HFFc6 (cell line): ENCODE measurements around the gene LIMA1. TPM values are rescaled to one million over a fixed set of nuclear protein-coding genes. Genes with fewer than 3 reads are reported as not detected.
"Not testable (repeated sequence)": the region's sequence is repeated elsewhere in the genome, so short reads cannot be mapped to it uniquely, and the experiment has no call there.

ENCODE experiments used
- DNase-seq: peaks from one replicate; pipeline ENCODE4 v3.0.0-alpha.2; 2018
- H3K27ac Mint-ChIP-seq: 2 replicates; pipeline ENCODE4 v1.8.0; 2020; ENCODE audit warnings: mild to moderate bottlenecking, mixed read lengths
- H3K27me3 Mint-ChIP-seq: 2 replicates; pipeline ENCODE4 v1.8.0; 2021; ENCODE audit warnings: mild to moderate bottlenecking, moderate library complexity, mixed read lengths; ENCODE audit not compliant: insufficient read depth
- H3K36me3 Mint-ChIP-seq: 2 replicates; pipeline ENCODE4 v1.8.0; 2021; ENCODE audit warnings: low read depth, mixed read lengths
- H3K4me1 Mint-ChIP-seq: 2 replicates; pipeline ENCODE4 v1.8.0; 2020; ENCODE audit warnings: low read depth, mixed read lengths
- H3K4me3 Mint-ChIP-seq: 2 replicates; pipeline ENCODE4 v1.8.0; 2020; ENCODE audit warnings: mild to moderate bottlenecking, moderate library complexity, mixed read lengths
- H3K9me3 Mint-ChIP-seq: 2 replicates; pipeline ENCODE4 v1.8.0; 2020; ENCODE audit warnings: mild to moderate bottlenecking, mixed read lengths
- total RNA-seq, 6 experiments: library from RNA; stranded (reverse); fragmentation: NEBNext Ultra II Directional; extraction: Animal tissue kit (Norgen Biotek cat#: 25700); gene quantifications; 2 replicates in 1 of 6; 3 replicates in 5 of 6; pipeline ENCODE4 v1.2.3, GENCODE V29; 2021
- TF ChIP-seq, protein P1 (sequence below): fragments of 200-600 bp; sonication (generic); IDR thresholded peaks from 2 replicates; pipeline ENCODE4 v1.5.0; 2021; ENCODE audit warnings: antibody characterized with exemption, mild to moderate bottlenecking

Gene LIMA1
- total RNA-seq, 6 experiments from 2014 or later: 259 to 335 (median 298) TPM

DNA sequence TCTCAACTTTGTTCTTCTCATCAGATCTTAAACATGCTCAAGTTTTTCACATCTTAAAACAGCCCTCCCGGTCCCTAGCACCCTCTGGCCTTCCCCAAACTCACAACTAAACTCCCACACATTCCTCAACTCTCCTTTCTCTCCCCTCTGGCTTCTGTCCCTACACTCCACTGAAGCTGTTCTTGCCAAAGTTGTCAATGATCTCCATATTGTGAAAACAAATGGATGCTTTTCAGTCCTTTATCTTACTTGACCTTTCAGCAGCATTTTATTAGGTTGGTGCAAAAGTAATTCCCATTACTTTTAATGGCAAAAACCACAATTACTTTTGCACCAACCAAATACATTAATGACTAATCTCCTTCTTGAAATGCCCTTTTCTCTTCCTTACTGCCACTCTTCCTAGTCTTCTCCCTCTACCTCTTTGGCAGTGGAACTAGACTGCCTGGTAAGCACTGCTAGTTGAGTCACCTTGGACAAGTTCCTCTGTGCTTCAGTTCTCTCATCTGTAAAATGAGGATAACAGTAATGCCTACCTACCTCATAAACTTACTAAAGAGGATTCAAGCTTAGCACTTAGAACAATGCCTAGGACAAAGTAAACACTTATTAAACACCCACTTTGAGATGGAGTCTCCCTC is 132.2 kb downstream of the LIMA1 start:
- no peaks in the 10 kb centered on the region for H3K9me3 Mint-ChIP-seq
- H3K4me1 Mint-ChIP-seq: peaks cover 16% of the 10 kb centered on the region
- H3K27ac Mint-ChIP-seq: peak overlapping the region; percentile 28
- no peaks in the 10 kb centered on the region for H3K36me3 Mint-ChIP-seq
- H3K4me3 Mint-ChIP-seq: no peak overlapping the region
- no peak for DNase-seq
- H3K27me3 Mint-ChIP-seq: no peaks in the 10 kb centered on the region; the same call in 1 of the 2 replicates
- TF ChIP-seq, protein P1, sequence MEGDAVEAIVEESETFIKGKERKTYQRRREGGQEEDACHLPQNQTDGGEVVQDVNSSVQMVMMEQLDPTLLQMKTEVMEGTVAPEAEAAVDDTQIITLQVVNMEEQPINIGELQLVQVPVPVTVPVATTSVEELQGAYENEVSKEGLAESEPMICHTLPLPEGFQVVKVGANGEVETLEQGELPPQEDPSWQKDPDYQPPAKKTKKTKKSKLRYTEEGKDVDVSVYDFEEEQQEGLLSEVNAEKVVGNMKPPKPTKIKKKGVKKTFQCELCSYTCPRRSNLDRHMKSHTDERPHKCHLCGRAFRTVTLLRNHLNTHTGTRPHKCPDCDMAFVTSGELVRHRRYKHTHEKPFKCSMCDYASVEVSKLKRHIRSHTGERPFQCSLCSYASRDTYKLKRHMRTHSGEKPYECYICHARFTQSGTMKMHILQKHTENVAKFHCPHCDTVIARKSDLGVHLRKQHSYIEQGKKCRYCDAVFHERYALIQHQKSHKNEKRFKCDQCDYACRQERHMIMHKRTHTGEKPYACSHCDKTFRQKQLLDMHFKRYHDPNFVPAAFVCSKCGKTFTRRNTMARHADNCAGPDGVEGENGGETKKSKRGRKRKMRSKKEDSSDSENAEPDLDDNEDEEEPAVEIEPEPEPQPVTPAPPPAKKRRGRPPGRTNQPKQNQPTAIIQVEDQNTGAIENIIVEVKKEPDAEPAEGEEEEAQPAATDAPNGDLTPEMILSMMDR: no peak

DNA sequence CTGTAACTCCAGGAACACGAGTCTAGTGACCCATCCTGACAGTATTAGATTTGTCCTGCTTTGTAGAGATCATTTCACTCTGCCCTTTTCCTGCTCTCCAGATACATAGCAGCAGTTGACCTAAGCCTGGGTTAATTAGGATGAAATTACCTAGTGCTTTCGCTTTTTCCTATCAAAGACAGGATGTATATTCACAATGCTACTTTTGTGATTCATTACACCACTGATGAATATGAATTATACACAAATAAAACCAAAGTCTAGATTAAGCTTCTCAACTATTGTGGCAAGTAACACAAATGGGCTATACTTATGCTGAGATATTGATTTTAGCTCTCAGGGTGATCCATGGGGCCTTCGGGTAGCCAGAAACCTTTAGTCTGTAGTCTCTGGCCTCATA is 134.0 kb downstream of the LIMA1 start:
- DNase-seq: no peak
- Mint-ChIP-seq H3K36me3 (no peaks in the 10 kb centered on the region), H3K27ac (no peak overlapping the region), H3K27me3 (no peaks in the 10 kb centered on the region; the same call in 1 of the 2 replicates), H3K9me3 (no peaks in the 10 kb centered on the region), H3K4me1 (peaks cover 16% of the 10 kb centered on the region), H3K4me3 (no peak overlapping the region)
- TF ChIP-seq, protein P1: no peak

DNA sequence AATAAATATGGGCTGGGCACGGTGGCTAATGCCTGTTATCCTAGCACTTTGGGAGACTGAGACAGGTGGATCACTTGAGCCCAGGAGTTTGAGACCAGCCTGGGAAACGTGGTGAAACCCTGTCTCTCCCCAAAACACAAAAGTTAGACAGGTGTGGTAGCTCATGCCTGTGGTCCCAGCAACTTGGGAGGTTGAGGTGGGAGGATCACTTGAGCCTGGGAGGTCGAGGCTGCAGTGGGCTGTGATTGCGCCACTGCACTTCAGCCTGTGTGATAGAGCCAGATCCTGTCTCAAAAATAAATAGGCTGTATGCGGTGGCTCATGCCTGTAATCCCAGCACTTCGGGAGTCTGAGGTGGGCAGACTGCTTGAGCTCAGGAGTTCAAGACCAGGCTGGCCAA is 135.3 kb downstream of the LIMA1 start:
- peaks cover 16% of the 10 kb centered on the region for H3K4me1 Mint-ChIP-seq
- H3K27me3 Mint-ChIP-seq, H3K27ac Mint-ChIP-seq, DNase-seq, H3K4me3 Mint-ChIP-seq, H3K36me3 Mint-ChIP-seq, H3K9me3 Mint-ChIP-seq: not testable (repeated sequence)

DNA sequence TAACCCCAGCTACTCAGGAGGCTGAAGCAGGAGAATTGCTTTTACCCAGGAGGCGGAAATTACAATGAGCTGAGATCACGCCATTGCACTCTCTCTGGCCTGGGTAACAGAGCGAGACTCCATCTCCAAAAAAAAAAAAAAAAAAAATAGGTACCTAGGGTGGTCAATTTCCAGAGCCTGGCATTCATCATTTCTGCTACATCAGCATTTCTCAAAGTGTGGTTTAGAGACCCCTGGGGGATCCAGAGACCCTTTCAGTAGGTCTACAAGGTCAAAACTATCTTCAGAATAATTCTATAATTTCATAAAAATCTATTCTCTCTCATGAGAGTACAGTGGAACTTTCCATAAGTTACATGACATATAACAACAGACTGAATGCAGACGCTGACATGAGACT is 136.0 kb downstream of the LIMA1 start:
- peaks cover 16% of the 10 kb centered on the region for H3K4me1 Mint-ChIP-seq
- no peak for DNase-seq
- H3K36me3 Mint-ChIP-seq: no peaks in the 10 kb centered on the region
- no peak overlapping the region for H3K4me3 Mint-ChIP-seq
- H3K9me3 Mint-ChIP-seq: no peaks in the 10 kb centered on the region
- no peak overlapping the region for H3K27ac Mint-ChIP-seq
- TF ChIP-seq, protein P1: no peak
- peaks cover 3% of the 10 kb centered on the region for H3K27me3 Mint-ChIP-seq

DNA sequence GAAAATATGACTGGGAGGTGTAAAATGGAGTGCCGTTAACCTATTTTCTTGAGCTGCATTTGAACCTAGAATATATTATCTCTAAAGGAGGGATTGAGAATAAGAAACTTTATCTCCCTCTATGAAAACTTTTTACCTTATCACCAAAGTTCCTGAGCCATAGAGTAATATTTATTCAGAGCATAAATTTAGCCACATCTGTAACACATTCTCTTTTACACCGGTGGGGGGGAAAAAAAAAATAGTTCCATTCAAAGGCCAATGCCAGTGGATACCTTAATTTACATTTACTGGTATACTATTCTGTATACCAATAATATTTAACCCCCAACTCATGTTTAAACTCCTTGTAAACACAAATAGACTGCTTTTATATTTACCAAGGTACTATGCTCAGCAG is 137.9 kb downstream of the LIMA1 start:
- H3K27ac Mint-ChIP-seq: no peak overlapping the region

DNA sequence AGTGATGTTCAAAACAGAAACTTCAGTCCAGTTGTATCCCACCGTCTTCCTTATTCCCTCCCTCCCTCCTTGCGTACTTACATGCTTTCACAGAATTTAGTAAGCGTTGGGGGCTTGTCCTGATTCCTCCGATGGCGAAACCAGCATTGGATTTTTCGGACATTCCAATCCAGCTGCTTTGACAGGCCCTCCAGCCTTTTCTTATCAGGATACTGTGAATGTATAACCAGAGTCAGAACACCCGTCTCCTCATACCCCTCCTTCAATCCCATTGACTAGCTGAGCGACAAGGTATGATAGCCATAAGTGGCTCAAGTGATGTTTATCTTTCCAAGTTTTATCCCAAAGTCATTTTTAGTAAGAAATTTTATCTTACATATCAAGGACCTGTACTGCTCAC is 140.3 kb downstream of the LIMA1 start:
- Mint-ChIP-seq H3K4me3 (no peak overlapping the region), H3K4me1 (no peaks in the 10 kb centered on the region), H3K27me3 (peaks cover 3% of the 10 kb centered on the region; the same call in 1 of the 2 replicates), H3K9me3 (no peaks in the 10 kb centered on the region), H3K36me3 (peaks cover 9% of the 10 kb centered on the region; the same call in 1 of the 2 replicates), H3K27ac (no peak overlapping the region; the same call in 1 of the 2 replicates)
- no peak for DNase-seq
- TF ChIP-seq, protein P1: no peak

More for the DNA sequence above, 137.9 kb downstream of the LIMA1 start:
- Mint-ChIP-seq H3K4me3 (no peak overlapping the region), H3K9me3 (no peaks in the 10 kb centered on the region), H3K36me3 (peaks cover 4% of the 10 kb centered on the region; the same call in 1 of the 2 replicates), H3K4me1 (no peaks in the 10 kb centered on the region), H3K27me3 (peaks cover 3% of the 10 kb centered on the region; the same call in 1 of the 2 replicates)
- TF ChIP-seq, protein P1: no peak
- no peak for DNase-seq
